KMS-11 (cell line): ENCODE data around the gene DUSP3.

Experiments
- H2AFZ ChIP-seq: fragments of 200-600 bp; sonication (generic); 2 replicates; pipeline ENCODE4 v1.6.1; 2016; ENCODE audit warnings: antibody characterized with exemption, mixed run types, low read depth
- H3K27ac ChIP-seq: fragments of 200-600 bp; sonication (generic); 2 replicates; pipeline ENCODE4 v1.6.1; 2016; ENCODE audit warnings: mild to moderate bottlenecking, mixed run types
- H3K27me3 ChIP-seq: fragments of 200-600 bp; sonication (generic); 2 replicates; pipeline ENCODE4 v1.6.1; 2017; ENCODE audit warnings: mild to moderate bottlenecking, low read depth, mixed run types, moderate library complexity; ENCODE audit not compliant: insufficient read depth
- H3K36me3 ChIP-seq: fragments of 200-600 bp; sonication (generic); 2 replicates; pipeline ENCODE4 v1.6.1; 2017; ENCODE audit warnings: mild to moderate bottlenecking, mixed run types; ENCODE audit not compliant: insufficient read depth
- H3K4me1 ChIP-seq: fragments of 200-600 bp; sonication (generic); 2 replicates; pipeline ENCODE4 v1.6.1; 2016; ENCODE audit warnings: mild to moderate bottlenecking, low read depth, mixed run types; ENCODE audit not compliant: poor library complexity, severe bottlenecking
- H3K4me2 ChIP-seq: fragments of 200-600 bp; sonication (generic); 2 replicates; pipeline ENCODE4 v1.7.0; 2016; ENCODE audit warnings: mild to moderate bottlenecking, mixed run types
- H3K4me3 ChIP-seq: fragments of 200-600 bp; sonication (generic); IDR thresholded peaks from 2 replicates; pipeline ENCODE4 v1.6.1; 2017; ENCODE audit warnings: low read depth, low read length, mixed read lengths; ENCODE audit not compliant: insufficient read depth
- H3K79me2 ChIP-seq: fragments of 200-600 bp; sonication (generic); 2 replicates; pipeline ENCODE4 v1.6.1; 2016; ENCODE audit warnings: low read depth, mixed run types; ENCODE audit not compliant: insufficient read depth
- H3K9ac ChIP-seq: fragments of 200-600 bp; sonication (generic); 2 replicates; pipeline ENCODE4 v1.6.1; 2016; ENCODE audit warnings: mild to moderate bottlenecking, mixed run types
- H4K20me1 ChIP-seq: fragments of 200-600 bp; sonication (generic); 2 replicates; pipeline ENCODE4 v1.6.1; 2016; ENCODE audit warnings: mild to moderate bottlenecking, mixed run types; ENCODE audit not compliant: insufficient read depth
- CTCF ChIP-seq: fragments of 200-600 bp; sonication (generic); conservative IDR thresholded peaks from 2 replicates; pipeline ENCODE4 v1.6.1; 2017; ENCODE audit warnings: low read depth, mild to moderate bottlenecking, antibody characterized with exemption, low read length, moderate library complexity, mixed read lengths

The DUSP3 gene

GRCh38 chr17:43779145-43780125, 658 bp upstream of the DUSP3 start:
- Histone ChIP-seq H3K4me1 (peaks cover 8% of the 10 kb centered on the region), H3K9ac (peak overlapping the region; percentile 29; the same call in 1 of the 2 replicates), H2AFZ (peak overlapping the region; percentile 92), H3K4me2 (peak overlapping the region; percentile 95), H3K4me3 (no peak overlapping the region), H3K27me3 (peaks cover 35% of the 10 kb centered on the region), H3K79me2 (no peaks in the 10 kb centered on the region; the same call in 1 of the 2 replicates), H3K27ac (no peak overlapping the region), H3K36me3 (no peaks in the 10 kb centered on the region), H4K20me1 (no peaks in the 10 kb centered on the region)
- no peak for TF ChIP-seq CTCF

- Histone ChIP-seq H3K36me3 (no peaks in the 10 kb centered on the region), H3K4me1 (peaks cover 7% of the 10 kb centered on the region), H2AFZ (no peak overlapping the region), H3K27ac (no peak overlapping the region), H3K9ac (no peak overlapping the region), H3K27me3 (peaks cover 2% of the 10 kb centered on the region), H3K79me2 (no peaks in the 10 kb centered on the region; the same call in 1 of the 2 replicates), H3K4me2 (no peak overlapping the region), H4K20me1 (no peaks in the 10 kb centered on the region), H3K4me3 (no peak overlapping the region)
- TF ChIP-seq CTCF: no peak
These were observed 4.2 kb downstream of the DUSP3 start for GRCh38 chr17:43774304-43775250.

GRCh38 chr17:43772877-43773648, 5.7 kb downstream of the DUSP3 start:
- H3K27me3 ChIP-seq: no peaks in the 10 kb centered on the region
- H4K20me1 ChIP-seq: no peaks in the 10 kb centered on the region
- H3K27ac ChIP-seq: no peak overlapping the region
- H3K4me1 ChIP-seq: peaks cover 3% of the 10 kb centered on the region
- no peak overlapping the region for H3K4me2 ChIP-seq
- H2AFZ ChIP-seq: no peak overlapping the region
- H3K36me3 ChIP-seq: no peaks in the 10 kb centered on the region
- TF ChIP-seq CTCF: no peak
- no peak overlapping the region for H3K4me3 ChIP-seq
- H3K9ac ChIP-seq: no peak overlapping the region
- no peaks in the 10 kb centered on the region; the same call in 1 of the 2 replicates for H3K79me2 ChIP-seq

- no peak overlapping the region for H2AFZ ChIP-seq
- no peaks in the 10 kb centered on the region for H4K20me1 ChIP-seq
- H3K4me2 ChIP-seq: no peak overlapping the region
- H3K27ac ChIP-seq: no peak overlapping the region
- H3K4me3 ChIP-seq: no peak overlapping the region
- no peaks in the 10 kb centered on the region for H3K4me1 ChIP-seq
- TF ChIP-seq CTCF: no peak
- H3K9ac ChIP-seq: no peak overlapping the region
- H3K36me3 ChIP-seq: no peaks in the 10 kb centered on the region
- H3K27me3 ChIP-seq: no peaks in the 10 kb centered on the region
- H3K79me2 ChIP-seq: no peaks in the 10 kb centered on the region
These were observed 7.3 kb downstream of the DUSP3 start for GRCh38 chr17:43771463-43771862.
